NOMO-1 treated with DMSO at 0.1 percent for 48 hours (cell line): ENCODE results near the gene C20orf202.
A peak's percentile ranks its signal among the peaks of the same experiment; 100 is the strongest.

Experiments used
- DNase-seq: peaks from one replicate; lab custom pipeline; 2025; ENCODE audit not compliant: unreplicated experiment; lab: John Stamatoyannopoulos, UW

Gene C20orf202

GRCh38 chr20:1184260-1184637 lies 19.0 kb upstream of the C20orf202 start:
- no peak for DNase-seq

GRCh38 chr20:1184638-1185315 lies 18.5 kb upstream of the C20orf202 start, which contains the start of gene TMEM74B:
TSS of gene TMEM74B (minus strand) at chr20:1184981. CDS start at chr20:1183801, 1,180 bp downstream.
- DNase-seq = no peak

GRCh38 chr20:1185316-1185741 lies 17.9 kb upstream of the C20orf202 start:
- DNase-seq = no peak

- peak; percentile 17 for DNase-seq
Measured at GRCh38 chr20:1185790-1186334, 17.4 kb upstream of the C20orf202 start.

- no peak for DNase-seq
Measured at GRCh38 chr20:1186367-1186991, 16.8 kb upstream of the C20orf202 start.

- DNase-seq = no peak
Measured at GRCh38 chr20:1187605-1188171, 15.6 kb upstream of the C20orf202 start.

- DNase-seq = no peak
Measured at GRCh38 chr20:1188347-1188746, 14.9 kb upstream of the C20orf202 start.

GRCh38 chr20:1189827-1190226 lies 13.4 kb upstream of the C20orf202 start:
- DNase-seq = no peak

- DNase-seq = no peak
Measured at GRCh38 chr20:1190847-1191246, 12.4 kb upstream of the C20orf202 start.

- DNase-seq = no peak
Measured at GRCh38 chr20:1191299-1191698, 12.0 kb upstream of the C20orf202 start.

- DNase-seq = no peak
Measured at GRCh38 chr20:1195226-1195625, 8.0 kb upstream of the C20orf202 start.

GRCh38 chr20:1196634-1197033 lies 6.6 kb upstream of the C20orf202 start:
- DNase-seq = no peak

- no peak for DNase-seq
Measured at GRCh38 chr20:1197801-1198200, 5.5 kb upstream of the C20orf202 start.

GRCh38 chr20:1198751-1199150 lies 4.5 kb upstream of the C20orf202 start:
- DNase-seq = no peak

GRCh38 chr20:1199212-1199873 lies 3.9 kb upstream of the C20orf202 start:
- DNase-seq = no peak

- DNase-seq = no peak
Measured at GRCh38 chr20:1199964-1200363, 3.3 kb upstream of the C20orf202 start.

- DNase-seq = no peak
Measured at GRCh38 chr20:1203630-1204029, 376 bp downstream of the C20orf202 start.

GRCh38 chr20:1204113-1204512 lies 859 bp downstream of the C20orf202 start:
- DNase-seq = no peak

- DNase-seq = no peak
Measured at GRCh38 chr20:1204576-1204975, 1.3 kb downstream of the C20orf202 start.

GRCh38 chr20:1205802-1206201 lies 2.5 kb downstream of the C20orf202 start:
- DNase-seq = no peak

GRCh38 chr20:1206366-1207148 lies 3.3 kb downstream of the C20orf202 start:
- no peak for DNase-seq
